8988T (cell line): ENCODE measurements around the gene CCDC154.
"Not testable (repeated sequence)": the region's sequence is repeated elsewhere in the genome, so short reads cannot be mapped to it uniquely, and the experiment has no call there.

ENCODE experiments used
- DNase-seq: peaks from one replicate; pipeline ENCODE4 v3.0.0; 2011

The CCDC154 gene

GRCh38 chr16:1443980-1444729 is at the start of gene CCDC154:
CCDC154 (minus strand) TSS chr16:1444556; CDS start chr16:1444322, 234 bp downstream.
- no peak for DNase-seq

- no peak for DNase-seq
Measured at GRCh38 chr16:1493746-1494094, 49.4 kb upstream of the CCDC154 start.

- DNase-seq: peak; percentile 84
Measured at GRCh38 chr16:1492923-1493745, 48.8 kb upstream of the CCDC154 start, which contains the start of gene TELO2. TELO2 (plus strand) TSS chr16:1493360; CDS start chr16:1494282, 922 bp downstream.

GRCh38 chr16:1492082-1492922 is 47.9 kb upstream of the CCDC154 start:
- DNase-seq: no peak

GRCh38 chr16:1491327-1491726 is 47.0 kb upstream of the CCDC154 start:
- DNase-seq: no peak

GRCh38 chr16:1489077-1489476 is 44.7 kb upstream of the CCDC154 start:
- DNase-seq: no peak

- no peak for DNase-seq
Measured at GRCh38 chr16:1488619-1489018, 44.3 kb upstream of the CCDC154 start, which contains the start of gene PTX4. PTX4 (minus strand) TSS chr16:1488944; CDS start chr16:1488909, 35 bp downstream.

- DNase-seq: no peak
Measured at GRCh38 chr16:1488054-1488601, 43.8 kb upstream of the CCDC154 start.

- no peak for DNase-seq
Measured at GRCh38 chr16:1487395-1488053, 43.2 kb upstream of the CCDC154 start.

GRCh38 chr16:1486551-1487390 is 42.4 kb upstream of the CCDC154 start:
- DNase-seq: no peak

- no peak for DNase-seq
Measured at GRCh38 chr16:1485847-1486496, 41.6 kb upstream of the CCDC154 start.

GRCh38 chr16:1481906-1482835 is 37.8 kb upstream of the CCDC154 start:
- DNase-seq: no peak

- DNase-seq: not testable (repeated sequence)
Measured at GRCh38 chr16:1478937-1479336, 34.6 kb upstream of the CCDC154 start.

- DNase-seq: no peak
Measured at GRCh38 chr16:1477033-1477432, 32.7 kb upstream of the CCDC154 start.

- no peak for DNase-seq
Measured at GRCh38 chr16:1475552-1476114, 31.3 kb upstream of the CCDC154 start.

- DNase-seq: peak; percentile 94
Measured at GRCh38 chr16:1474796-1475551, 30.6 kb upstream of the CCDC154 start, which contains the start of gene CLCN7. CLCN7 (minus strand) TSS chr16:1475028; CDS start chr16:1474974, 54 bp downstream.

- no peak for DNase-seq
Measured at GRCh38 chr16:1474082-1474795, 29.9 kb upstream of the CCDC154 start.
